Lung microvascular endothelial cell (primary cell): Measurements from ENCODE around the gene PRDM15. TPM values are rescaled to one million over a fixed set of nuclear protein-coding genes. Genes with fewer than 3 reads are reported as not detected.
A peak's percentile ranks its signal among the peaks of the same experiment; 100 is the strongest.

Source experiments
- DNase-seq, 2 donors: peaks; one replicate each; pipeline versions ENCODE4 v3.0.0 to v3.0.0-alpha.2; 2010; ENCODE audit warnings: low read depth in 2 of 2
- total RNA-seq: library from RNA; depleted of rRNA; stranded (reverse); fragments of >200 nt; gene quantifications from 2 replicates; pipeline ENCODE4 v1.2.1, GENCODE V29; 2014

The PRDM15 gene
- total RNA-seq, 1 donor from 2014 or later, result 3.0 TPM

- DNase-seq, result no peak
These were observed 114.4 kb downstream of the PRDM15 start for GRCh38 chr21:41764558-41765419.

DNA sequence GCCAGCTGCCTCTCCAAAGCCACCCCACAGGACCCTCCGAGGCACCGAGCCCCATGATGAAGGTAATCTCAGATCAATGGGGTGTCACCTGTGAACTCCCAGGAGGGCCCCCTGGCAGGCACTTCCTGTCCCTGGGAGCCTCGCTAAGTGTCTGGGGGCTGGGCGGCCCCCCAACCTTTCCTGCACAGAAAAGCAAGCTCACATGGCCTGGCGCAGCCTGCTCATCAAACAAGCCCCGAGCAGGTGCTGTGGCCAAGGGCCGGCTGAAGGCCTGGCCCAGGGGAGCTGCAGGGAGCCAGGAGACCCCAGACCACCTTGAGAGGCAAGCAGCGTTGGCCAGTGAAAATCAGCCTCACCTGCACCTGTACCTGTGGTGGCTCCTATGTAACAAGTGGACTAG, 115.1 kb downstream of the PRDM15 start:
- no peak for DNase-seq

DNA sequence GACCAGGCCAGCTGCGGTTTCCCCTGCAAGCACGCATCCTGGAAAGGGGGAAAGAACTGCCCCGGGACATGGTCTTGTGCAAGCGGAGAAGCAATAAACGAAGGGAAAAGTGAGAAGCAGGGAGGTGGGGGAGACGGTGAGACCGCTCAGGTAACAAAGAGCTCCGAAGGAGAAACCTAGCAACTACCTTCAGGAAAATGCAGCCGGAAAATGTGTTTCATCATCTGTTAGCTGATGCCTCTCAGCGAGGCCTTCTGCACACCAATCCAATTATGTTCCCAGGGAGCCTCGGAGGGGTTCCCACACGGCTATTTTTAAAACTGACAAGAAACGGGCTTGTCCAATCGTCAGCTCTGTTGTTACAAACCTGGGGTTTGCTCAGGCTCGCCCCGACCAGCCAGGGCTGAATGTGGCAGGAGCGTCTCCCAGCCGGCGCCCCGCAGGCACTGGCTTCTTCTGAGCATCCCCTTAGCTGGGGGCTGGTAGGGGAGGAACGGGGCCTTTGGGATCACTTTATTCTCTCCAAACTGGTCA, 115.7 kb downstream of the PRDM15 start:
- no peak for DNase-seq

GRCh38 chr21:41762753-41763152, 116.4 kb downstream of the PRDM15 start:
- DNase-seq, result no peak

- no peak for DNase-seq
These were observed 117.1 kb downstream of the PRDM15 start for GRCh38 chr21:41761934-41762635.

GRCh38 chr21:41761211-41761933, 117.8 kb downstream of the PRDM15 start:
- peak in 1 of 2 donors; percentile 21 for DNase-seq

GRCh38 chr21:41760411-41760810, 118.7 kb downstream of the PRDM15 start:
- DNase-seq, result no peak

GRCh38 chr21:41759926-41760325, 119.2 kb downstream of the PRDM15 start:
- DNase-seq, result no peak

DNA sequence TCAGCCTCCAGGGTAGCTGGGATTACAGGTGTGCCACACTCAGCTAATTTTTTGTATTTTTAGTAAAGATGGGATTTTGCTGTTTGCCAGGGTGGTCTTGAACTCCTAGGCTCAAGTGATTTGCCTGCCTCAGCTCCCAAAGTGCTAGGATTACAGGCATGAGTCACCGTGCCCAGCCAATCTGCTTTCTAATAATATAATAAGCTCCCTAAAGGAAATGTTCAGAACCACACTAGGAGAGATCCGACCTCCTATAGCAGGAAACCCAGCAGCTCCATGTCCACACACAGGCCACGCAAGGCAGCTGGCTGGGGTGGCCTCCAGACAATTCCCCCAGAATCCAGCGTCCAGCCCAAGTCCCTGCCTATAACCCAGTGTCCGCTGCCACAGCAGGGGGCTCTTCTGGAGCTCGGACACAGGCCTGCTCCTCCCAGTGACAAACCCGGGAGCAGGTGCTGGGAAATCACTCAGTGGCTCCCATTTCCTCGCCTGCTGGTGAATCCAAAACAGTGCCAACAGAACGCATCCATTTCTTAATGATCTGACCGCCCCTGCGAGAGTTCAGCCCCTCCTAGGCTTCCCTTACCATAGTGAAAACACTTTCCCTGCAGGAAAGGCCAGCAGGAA, 119.8 kb downstream of the PRDM15 start:
- DNase-seq, result no peak

GRCh38 chr21:41758550-41758949, 120.6 kb downstream of the PRDM15 start:
- no peak for DNase-seq

- DNase-seq, result no peak
These were observed 123.0 kb downstream of the PRDM15 start for GRCh38 chr21:41755934-41756773.

DNA sequence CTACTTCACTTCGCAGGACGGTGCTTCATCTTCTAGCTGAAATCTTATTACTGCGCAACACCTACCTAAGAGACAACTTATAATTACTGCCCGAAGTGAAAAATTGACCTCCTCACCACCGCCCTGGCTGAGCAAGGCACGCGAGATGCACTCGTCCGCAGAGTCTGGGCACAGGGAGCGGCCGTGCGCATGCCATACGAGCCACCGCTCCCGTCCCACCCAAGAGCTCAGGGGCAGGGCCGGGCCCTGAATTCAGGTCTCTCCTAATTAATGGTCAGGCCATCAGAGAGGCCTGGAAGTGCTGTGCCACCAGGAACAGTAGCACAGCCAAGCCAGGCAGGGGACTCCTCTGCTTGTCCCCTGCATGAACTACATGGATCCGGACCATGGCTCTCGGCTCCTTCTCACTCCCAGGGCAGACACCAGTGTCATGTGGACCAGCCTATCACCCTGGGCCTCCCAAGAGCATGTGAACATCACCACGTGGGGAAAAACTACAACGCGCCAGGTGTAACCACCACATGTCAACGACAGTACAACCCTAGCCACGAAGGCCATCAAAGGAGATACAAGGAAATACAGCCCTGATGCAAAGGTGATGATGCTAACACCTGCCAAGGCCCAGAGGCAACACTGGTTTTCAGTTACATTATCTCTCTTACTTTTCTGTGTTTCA, 123.7 kb downstream of the PRDM15 start:
- DNase-seq, result no peak

DNA sequence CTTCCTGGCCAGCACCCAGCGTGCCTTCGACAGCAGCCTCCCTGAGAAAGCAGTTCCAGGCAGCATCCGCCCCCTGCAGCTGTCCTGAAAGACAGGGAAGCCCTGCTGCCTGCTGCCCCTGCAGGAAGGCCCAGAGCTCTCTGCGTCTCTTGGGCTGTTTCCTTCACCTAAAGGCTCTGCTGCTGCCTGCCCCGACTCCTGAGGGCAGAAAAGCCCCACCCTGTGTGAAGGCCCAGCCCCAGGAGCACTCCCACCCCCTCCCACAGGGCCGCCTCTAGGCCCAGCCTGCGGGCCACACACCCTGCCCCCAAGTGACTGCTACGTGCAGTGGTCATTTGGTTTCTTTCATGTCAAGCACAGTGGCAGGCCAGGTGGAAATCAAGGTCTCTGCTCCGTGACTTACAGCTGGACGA, 124.7 kb downstream of the PRDM15 start:
- DNase-seq, result no peak

GRCh38 chr21:41753006-41753898, 125.9 kb downstream of the PRDM15 start:
- no peak for DNase-seq

- DNase-seq, result no peak
These were observed 126.9 kb downstream of the PRDM15 start for GRCh38 chr21:41752231-41752681.

DNA sequence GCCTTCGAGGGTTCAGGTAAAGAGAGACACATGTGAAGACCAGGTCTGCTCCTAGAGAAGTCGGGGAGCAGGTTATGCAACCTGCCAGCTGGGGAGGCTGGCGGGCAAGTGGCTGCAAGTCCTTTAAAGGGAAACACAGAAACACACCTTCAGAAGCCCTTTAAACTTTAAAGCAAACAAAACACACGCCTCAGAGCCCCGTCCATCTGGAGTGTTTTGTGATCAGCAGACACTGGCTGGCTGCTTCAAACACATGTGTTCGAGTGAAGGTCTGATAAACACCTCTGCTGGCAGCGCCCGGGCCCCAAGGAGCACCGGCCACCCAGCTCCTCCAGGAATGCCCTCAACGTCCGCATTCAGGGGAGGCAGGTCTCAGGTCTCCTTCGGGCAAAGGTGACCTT, 127.5 kb downstream of the PRDM15 start:
- DNase-seq, result no peak

DNA sequence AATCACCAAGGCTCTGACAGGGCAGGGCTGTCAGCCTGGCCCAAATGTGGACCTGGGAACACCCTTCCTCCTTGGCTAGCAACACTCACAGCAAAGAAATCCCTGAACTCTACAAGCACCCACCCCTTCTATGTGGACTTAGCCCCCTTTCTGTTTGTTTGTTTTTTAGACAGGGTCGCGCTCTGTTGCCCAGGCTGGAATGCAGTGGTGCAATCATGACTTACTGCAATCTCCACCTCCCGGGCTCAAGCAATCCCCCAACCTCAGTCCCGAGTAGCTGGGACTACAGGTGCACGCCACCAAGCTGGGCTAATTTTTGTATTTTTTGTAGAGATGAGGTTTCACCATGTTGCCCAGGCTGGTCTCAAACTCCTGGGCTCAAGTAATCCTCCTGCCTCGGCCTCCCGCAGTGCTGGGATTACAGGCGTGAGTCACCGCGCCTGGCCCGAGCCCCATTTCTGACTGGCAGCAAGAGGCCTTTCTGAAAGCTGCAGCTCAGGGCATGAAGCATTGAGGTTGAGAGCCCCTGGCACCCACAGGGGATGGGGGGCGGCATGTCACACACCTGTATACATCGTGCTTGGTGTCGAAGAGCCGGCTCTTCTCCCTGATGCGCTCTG, 128.5 kb downstream of the PRDM15 start:
- DNase-seq, result no peak

DNA sequence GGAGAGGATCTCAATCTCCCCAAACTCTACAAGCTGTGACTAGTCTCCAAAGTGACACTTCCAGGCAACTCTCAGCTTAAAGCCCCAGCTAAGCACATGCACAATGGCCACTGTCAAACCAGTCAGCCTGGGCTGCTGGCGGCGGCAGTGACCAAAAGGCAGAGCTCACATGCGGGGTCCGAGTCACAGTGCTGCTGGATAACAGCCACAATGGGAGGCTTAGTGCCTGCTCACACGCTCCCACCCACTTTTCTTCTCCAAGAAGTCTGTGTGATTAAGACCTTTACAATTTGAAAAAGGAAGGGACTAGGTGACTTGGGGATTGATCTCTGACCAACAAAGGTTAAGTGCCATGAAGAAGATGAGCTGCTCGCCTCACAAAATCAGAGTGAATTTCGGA, 129.1 kb downstream of the PRDM15 start:
- DNase-seq, result no peak
